NCI-H524 (cell line): ENCODE data around the gene MEIS2.

Experiments used
- DNase-seq, 2 experiments: peaks; one replicate each; lab custom pipeline; 2025; lab: John Stamatoyannopoulos, UW

MEIS2 gene

DNA sequence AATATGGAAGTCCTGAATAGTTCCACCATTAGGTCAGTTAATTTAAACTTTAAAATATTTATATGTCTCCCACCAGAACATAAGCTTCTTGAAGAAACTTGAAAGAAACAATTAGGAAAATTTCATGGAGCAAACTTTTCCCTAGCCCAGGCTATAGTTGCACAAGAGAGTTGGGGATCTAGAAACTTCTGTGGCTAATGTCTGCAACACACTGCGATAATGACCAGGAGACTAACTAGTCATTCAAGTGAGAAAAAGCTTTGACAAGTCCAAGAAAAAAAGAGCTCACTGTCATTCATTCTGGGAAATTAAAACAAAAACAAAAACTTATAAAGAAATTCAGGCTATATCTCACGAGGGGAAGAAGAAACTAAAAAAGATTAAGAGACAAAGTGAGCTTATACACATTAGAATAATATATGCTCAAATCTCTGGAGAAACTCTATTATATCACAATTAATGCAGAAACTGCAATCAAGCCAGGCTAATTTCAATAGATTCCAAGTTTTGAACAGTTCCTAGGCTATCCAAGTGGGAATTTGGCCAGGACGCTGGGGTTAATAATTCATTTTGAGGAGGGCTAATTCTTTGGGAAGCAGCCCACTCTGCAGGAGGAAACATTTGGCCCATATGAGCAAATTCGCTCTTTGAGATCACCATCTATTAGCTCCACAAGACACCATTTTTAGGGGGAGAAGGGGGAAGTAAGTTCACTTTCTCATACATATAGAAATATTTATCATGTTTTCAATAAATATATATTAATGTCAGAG is 134.6 kb downstream of the MEIS2 start:
- no peak for DNase-seq

DNA sequence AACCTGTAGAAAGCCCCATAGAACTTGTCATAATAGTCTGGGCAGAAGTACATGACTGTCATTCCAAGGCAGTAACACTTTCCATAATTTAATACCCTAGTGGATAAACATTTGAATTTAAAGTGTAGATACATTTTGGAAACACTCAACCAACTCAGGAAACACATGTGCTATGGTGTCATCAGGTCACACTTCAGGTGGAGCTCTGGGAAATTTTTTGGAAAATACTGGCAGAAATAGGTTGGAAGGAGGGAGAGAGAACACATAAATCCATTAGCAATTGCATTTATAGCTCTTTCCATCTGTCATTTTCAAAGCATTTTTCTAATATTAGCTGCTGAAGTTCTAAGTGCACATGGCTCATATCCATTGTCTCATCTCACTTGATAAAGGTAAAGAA is 135.7 kb downstream of the MEIS2 start:
- DNase-seq = no peak

DNA sequence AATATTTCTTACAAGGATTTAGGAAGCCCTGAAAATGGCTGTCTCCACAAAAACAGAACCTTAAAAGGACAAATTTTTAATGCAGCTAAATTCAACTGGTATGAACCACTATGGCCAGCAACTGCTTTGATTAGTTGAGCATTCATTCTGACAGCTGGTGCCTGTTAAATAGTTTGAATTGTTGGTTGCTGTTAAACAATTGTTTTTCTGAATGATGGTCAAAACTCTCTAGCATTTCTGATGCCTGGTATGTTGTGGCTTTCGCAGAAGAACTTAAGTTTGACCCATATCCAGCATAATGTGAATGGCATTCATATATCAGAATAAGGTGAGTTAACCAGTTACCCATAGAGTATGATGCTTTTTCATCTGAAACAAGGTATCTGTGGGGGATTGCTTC is 138.4 kb downstream of the MEIS2 start:
- no peak for DNase-seq

DNA sequence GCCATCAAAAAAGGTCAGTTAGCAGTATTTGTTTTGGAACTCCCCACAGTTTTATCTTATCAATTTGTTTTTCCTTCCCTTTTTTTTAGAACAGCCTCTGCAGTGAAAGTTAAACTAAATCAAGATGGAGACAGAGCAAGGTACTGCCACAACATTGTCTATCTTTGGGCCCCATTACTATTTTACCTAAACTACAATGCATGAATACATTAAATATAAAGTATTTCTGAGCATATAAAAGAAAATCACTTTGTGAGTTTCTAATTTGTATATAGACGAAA is 139.5 kb downstream of the MEIS2 start:
- no peak for DNase-seq

DNA sequence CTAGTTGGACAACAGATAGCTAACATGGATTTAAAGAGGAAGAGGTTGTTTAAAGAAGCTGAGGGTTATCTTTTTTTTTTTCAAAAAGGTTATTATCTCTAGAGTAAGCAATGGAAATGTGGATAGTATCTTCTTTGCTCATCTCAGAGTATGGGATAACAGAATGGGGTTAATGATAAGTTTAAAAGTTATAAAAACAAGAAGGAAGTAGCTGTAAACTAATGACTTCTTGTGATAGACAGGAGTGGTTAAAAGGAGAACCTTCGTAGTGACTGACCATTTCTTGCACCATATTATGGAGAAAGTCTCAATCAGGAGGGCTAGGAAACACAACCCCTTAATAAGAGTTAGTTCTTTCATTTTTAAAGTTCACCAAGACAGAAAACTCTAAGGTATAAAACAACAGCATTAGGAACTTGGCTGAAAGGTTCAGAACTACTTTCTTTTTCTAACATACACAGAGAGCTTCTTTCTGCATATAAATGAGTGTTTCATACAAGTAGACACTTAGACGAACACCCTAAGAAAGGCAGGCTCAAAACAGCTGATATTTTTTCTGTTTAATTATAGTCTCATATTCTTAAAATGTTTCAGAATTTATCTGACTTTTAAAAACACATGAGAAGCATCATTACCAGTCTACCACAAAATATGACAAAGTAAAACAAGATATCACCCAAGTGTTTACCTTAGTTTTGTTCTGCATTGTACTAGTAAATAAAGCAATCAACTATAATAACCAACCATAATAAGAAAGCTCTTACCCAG is 140.0 kb downstream of the MEIS2 start:
- no peak for DNase-seq

DNA sequence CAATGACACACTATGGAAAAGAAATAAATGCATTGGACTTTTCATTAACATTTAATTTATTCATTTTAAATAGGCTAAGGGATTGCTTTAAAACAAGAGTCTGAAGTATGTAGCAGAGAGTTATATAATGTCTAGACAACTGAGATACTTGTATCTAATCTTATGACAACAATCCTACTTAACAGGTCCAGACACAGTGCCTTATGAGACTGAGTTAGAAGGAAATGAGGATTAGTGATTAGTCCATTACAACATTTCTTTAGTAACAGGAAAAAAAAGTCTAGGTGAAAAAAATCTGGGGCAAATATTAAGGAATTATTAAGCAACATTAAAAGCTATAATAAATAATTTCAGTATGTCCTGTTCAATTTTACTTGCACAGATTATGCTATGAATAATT is 140.6 kb downstream of the MEIS2 start:
- DNase-seq = no peak

DNA sequence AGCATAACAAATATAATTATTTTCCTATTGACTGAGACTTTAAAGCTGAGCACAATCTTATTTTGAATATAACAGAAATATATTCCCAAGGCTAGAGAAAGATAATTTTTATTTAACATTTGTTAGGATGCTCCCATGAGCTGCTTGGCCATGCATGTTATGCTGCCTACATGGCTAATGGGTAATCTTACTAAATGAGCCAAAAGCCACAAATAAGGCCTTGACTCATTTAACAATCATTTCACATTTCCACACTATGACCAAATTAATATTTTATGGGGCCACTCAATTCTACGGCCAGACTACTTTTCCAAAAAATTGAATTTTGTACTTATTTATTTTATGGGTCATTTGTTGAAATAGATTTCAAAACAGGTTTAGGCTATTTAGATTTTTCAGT is 141.7 kb downstream of the MEIS2 start:
- DNase-seq = no peak

DNA sequence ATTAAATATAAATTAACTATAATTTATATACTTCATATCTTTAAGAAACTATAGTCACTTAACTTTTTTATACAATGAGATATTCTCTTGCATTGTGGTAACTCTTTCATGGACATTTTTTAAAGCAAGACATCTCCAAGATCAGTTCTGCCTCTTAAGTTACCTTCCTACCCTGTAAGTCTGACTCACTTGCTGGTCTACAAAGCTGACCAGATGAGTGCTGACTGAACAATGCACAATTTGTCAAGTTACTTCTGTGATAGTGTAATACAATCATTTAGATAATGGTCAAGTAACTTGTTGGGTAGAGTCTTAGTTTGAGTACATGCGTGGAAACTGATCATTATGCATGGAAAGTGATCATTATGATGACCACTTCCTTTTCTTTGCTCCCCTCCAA is 145.9 kb downstream of the MEIS2 start:
- no peak for DNase-seq

DNA sequence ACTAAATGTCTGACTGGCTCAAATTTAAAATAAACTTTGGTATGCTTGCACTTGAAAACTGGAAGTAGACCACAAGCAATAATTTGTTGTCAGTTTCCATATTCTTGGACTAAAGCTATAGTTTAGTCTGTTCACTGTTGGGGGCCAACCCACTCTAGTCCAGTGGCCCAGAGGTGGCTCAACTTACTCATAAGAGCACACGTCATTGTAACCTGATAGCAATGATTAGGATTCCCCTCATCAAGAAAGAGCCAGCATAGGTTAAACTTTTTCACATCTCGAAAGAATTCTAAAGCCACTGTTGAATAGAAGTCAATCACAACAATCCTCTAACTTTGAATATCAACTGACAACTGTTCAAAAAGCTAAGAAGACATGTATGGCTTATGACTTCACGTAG is 147.0 kb downstream of the MEIS2 start:
- DNase-seq = no peak

DNA sequence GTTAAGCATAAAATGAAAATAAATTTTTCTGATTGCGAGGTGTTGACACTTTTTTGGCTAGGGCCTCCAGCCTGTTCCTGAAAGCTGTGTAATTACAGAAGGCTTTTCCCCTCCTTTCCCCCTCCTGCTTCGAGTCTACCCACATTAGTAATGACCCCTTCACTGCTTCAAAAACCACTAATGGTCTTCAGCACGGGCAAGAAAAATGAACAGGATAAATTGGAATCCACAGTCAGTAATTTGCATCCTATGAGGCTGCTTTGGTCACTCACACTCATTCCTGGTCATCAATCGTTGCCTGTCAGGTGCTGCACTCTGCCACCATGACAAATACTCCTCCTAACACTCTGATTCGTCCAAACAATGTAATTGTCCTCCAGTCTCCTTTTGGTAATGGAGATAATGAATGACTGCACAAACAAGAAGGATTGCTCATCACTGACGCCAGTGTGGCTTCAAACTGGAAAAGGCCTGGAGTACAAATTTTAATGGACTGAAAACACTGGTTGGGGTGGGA is 148.6 kb downstream of the MEIS2 start:
- DNase-seq = no peak

DNA sequence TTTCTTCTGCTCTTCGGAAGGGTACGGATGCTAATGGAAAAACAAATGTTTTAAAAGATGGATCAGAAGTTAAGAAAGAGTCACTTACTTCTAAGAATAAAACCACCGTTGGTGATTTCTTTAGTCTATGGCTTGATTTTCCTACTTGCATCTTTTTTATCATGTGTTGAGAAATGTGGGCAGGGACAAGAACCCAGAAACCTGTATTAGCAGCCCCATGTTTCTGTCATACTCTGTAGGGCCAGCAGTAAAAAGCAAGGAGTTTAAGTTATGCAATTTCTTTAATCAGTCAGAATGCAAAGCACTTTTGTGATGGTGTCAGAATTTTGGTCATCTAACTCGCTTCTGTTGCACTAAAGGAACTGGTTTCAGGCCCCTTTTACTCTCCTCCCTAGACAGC is 150.0 kb downstream of the MEIS2 start:
- DNase-seq = no peak

DNA sequence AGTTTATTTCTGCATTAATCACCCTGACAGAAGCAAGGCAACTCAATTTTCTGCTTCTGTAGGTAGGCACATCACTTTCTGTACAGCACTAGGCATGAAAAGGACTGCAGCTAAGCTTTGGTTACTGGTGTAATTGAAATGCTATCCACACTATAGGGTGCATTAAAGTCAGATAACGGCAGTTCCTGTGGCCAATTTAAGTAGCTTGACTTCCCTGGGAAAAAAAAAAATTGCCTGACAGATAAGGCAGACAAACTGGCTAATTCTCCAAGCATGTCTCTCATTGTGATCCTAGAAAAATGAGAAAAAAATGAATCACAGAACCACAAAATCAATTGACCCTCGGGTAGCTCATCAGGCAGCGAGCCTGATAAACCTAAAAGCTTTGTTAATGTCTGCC is 151.4 kb downstream of the MEIS2 start:
- DNase-seq = no peak

DNA sequence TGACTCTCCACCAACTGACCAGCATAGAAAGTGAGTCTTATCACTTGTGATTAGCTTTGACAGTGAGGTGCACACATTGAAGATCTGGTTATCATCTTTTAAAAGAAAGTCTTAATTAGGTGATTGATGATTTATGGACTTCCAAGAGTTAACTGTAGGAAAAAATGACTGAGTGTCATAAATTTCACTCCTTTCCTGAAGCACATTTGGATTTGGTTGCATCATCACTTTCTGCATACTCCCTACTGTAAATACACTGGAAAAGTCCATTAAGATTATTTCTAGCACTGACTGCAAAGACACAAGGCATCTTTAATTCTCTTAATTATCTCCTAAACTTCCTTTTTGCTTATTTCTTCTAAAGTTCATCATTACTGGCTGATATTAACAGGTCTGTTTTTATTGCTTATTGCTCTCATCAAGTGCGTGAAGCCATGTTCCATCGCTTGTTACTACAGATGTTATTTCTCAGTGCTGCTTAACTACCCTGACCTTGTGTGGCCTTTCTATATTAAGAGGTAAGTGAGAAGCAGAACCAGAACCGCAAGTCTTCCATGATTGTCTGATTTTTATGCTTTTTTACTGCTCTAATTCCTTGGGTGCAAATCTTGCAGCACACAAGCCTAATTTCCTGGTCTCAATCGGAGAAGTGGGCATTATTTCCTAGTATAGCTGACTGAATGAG is 153.2 kb downstream of the MEIS2 start:
- no peak for DNase-seq

DNA sequence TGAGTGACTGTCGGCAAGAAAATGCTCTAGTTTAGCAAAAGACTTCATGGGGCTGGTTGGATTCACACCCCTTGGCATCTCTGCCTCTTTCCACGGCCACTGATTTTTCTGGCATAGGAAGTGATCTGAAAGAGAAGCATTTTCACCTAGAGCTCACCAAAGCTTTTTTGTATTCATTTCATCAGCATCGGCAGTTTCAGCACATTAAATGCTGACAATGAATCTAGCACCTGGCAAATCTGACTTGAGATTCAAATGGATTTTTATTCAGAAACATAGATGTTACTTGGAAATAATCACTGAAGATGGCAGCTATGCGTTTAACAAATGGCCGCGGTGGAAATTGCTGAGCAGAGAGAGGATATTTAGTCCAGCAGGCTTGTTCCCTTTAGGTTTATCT is 155.9 kb downstream of the MEIS2 start:
- DNase-seq = no peak

DNA sequence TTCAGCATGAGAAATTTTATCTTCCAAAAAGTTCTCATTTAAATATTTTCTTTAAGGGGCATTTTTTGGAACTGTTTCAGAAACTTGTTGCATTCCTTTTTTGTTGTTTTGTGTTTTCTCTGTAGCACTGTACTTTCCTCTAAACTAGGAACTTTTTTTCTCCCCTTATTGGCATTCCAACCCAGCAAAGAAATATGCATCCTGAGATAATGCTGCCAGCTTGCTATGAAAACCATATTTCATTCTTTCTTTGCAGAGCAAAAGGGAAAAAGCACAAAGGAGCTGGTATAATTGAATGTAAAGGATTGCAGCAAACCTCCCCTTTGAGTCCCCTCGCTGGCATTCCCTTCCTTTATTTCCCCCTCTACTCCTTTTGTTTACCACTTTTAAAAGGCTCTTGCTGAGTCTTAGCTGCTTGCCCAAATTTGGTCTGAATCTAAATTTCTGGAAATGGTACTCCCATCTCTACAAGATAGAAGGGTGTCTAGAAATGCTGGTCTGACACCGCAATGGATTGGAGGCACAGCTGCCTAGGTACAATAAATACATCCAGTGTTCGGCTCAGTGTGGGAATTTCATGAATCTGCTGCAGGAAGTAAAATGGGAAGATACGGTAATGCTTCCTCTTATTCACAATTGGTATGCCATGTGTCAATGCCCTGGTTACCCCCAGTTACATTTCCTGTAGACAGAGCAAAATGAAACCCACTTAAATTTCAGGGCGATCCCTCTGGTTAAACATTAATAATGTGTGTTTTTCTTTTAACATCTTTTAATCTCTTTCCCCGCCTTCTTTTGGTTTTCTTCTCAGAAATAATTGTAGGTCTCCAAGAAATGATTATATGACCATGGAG is 156.6 kb downstream of the MEIS2 start:
- no peak for DNase-seq

DNA sequence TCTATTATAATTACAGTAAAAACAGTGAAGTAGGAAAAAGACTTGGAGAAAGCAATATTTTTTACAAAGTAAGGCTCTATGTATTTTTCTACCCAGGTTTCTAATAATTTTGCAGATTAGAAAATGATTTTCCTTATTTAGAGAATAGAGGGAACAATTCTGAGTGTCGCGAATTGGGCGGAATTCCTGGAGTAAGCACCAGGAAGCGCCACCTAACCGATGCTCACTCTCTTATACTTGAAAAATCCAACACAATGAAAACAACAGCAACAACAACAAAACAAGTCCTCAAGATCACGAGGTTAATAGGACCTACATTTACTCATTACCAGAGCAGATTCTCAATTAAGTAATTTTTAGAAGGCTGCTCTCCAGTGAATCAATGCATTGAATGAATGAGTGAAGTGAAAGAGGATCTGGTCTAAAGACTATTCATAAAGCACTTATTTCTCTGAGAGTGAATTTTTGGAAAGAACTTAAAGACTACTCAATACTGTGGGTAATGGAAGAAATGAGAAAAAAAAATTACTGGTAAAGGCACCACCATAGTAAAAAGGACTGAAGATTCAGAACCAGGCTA is 158.0 kb downstream of the MEIS2 start:
- no peak for DNase-seq

DNA sequence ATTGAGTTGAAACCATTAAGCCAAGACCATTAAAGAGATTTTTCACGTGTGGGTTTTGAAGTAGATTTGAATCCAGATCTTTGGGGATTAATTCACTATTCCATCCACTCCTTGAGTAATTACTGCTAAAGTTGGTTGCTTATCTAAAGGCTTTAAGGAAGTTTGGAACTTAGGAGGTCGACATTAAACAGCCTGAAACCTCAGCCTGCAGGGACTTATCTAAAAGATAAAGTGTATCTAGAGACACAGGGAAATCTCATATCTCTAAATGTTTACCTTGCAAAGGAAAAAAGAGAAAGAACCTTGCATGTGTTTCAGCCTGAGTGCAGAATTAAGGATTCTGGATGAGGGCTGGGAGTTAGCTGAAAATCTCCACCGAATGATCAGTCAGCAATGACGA is 158.6 kb downstream of the MEIS2 start:
- DNase-seq = no peak

DNA sequence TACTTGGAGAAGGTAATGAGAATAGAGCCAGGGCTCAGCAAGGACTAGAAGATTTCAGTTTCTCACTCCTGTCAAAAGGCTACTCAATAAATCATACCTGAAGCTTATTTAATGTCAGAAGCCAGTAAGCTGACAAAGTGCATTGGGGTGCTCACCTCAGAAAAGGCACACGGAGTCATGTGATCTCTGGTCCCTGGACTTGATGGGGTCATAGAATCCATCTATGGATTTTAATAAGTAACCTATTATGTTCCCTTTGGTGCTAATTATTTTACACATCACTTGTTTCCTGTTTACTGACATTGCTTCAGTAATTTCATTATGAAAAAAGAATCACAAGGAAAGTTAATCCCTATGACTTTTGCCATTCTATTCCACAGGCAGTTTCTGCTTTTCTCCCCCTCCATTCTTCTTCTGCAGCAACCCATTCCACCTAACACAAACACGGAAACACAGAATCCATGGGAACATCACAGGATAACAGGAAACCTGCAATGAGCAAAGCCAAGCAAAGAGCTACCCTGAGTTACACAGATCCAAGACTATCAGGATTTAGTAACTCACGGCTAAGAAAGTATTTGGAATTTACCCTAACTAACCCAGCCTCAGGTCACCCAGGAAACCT is 159.6 kb downstream of the MEIS2 start:
- no peak for DNase-seq

DNA sequence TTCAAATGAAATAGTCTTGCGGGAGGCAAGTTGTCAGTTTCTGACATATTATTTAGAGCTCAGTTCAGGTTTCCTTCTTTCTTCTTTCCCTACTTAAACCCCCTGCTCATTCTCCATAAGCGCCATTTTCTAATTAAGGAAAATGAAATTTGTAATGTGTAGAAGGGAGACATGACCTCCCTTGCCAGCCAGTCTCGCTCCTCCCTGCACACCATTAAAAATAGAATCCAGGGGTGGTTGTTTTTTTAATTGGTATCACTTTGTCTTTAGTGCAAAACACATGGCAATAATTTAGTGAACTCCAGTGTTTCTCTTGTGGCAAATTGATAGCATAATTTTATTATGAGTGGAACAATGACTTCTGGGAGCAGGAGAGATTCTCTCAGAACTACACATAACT is 160.1 kb downstream of the MEIS2 start:
- DNase-seq = no peak

DNA sequence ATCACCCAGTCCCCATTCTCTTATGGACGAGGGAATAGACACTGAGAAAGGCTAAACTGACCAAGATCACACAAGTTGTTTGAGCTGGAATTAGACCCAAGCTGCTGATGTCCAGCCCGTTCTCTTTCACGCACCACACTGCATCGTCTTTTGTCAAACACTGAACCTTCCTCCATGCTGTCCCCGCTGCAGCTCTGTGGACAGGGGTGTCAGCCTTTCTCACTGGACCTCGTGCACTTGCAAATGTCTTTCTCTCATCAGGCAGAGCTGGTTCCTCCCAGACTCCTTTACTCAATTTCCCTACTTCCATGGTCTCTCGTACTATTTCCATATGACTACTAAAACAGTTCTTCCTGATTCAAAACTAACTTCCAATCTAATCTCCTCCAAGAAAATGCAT is 161.6 kb downstream of the MEIS2 start:
- DNase-seq = no peak

DNA sequence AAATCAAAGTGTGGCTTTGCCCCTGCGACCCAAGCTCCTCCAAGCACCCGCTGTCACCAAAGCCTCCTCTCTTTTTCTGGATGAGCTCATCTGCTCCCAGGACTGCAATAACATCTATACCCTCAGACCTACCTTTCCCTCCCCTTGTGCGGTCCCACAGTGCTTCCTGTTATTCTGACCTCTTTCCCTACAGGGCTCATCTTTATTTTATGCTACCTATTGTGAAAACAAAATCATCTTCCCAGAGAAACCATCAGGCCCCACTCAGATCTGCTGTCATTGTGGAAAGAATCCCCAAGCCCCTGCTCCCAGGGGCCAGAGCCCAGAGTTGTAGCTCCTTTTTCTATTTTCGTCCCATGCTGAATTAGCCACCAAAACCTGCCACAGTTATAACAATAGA is 162.2 kb downstream of the MEIS2 start:
- no peak for DNase-seq
